HG03565 (cell line): ENCODE measurements around the gene RETSAT.

Source experiments
- ATAC-seq: cut with Tn5 transposase; IDR thresholded peaks from one replicate; pipeline ENCODE4 v1.9.1; 2021; ENCODE audit warnings: mild to moderate bottlenecking, moderate library complexity; ENCODE audit not compliant: unreplicated experiment

Gene RETSAT

GRCh38 chr2:85309699-85310321, 44.5 kb downstream of the RETSAT start:
- no peak for ATAC-seq

GRCh38 chr2:85308896-85309555, 45.3 kb downstream of the RETSAT start:
- ATAC-seq = no peak

- ATAC-seq = no peak
Measured at GRCh38 chr2:85308201-85308600, 46.1 kb downstream of the RETSAT start.

GRCh38 chr2:85307527-85307897, 46.8 kb downstream of the RETSAT start:
- ATAC-seq = no peak

GRCh38 chr2:85303780-85304531, 50.4 kb downstream of the RETSAT start:
- ATAC-seq = no peak

- no peak for ATAC-seq
Measured at GRCh38 chr2:85302121-85302520, 52.2 kb downstream of the RETSAT start.
